Stimulated activated CD4-positive, alpha-beta T cell treated with anti-CD3 and anti-CD28 coated beads, Interleukin-1b, Interleukin-23, amount 100 ng/mL, for 4 hours (primary cell): ENCODE measurements around the gene NUP42.
"Not testable (repeated sequence)": the region's sequence is repeated elsewhere in the genome, so short reads cannot be mapped to it uniquely, and the experiment has no call there.

Experiments used
- DNase-seq, 2 donors: peaks; one replicate each; pipeline ENCODE4 v3.0.0-alpha.2; 2020; ENCODE audit warnings: low read depth in 2 of 2

Gene NUP42

DNA sequence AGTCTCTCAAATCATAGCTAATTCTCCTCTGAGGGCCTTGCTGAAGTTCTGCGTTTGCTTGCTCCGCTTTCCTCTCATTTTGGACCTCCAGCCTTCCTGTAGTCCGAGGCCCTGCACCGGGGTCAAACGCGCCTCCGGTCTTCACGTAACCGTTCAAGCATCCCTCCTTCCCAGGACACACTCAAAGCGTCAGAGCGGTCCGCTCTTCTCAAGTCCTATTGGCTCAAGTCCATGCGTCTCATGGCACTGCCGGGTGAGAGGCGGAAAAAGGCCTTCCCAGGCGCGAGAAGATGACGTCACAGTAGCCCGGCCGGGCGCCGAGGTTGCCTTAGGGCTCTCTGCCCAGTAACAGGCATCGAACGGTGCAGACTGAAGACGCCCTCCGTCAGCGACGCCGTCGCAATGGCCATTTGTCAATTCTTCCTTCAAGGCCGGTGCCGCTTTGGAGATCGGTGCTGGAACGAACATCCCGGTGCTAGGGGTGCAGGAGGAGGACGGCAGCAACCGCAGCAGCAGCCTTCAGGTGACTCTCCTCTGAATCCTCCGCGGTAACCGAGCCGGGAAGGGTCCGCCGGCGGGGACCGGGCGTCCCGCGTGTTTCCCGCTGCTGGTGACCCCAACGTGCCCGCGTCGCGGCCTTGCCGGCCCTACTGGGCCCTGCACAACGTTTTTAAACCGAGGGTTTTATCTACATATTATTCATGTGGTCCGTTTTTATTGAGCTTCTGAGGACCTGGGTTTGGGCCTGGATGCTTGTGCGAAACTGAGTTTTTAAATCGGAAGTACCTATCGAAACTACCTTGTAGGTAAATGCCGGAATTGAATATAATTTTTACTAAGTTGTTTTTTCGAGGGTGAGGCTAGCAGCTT, at the start of gene NUP42:
NUP42 (plus strand) TSS at position 365 of the 870 bp plus-strand sequence; CDS start at position 403, 38 bp downstream.
- peak; percentile 88 for DNase-seq

GRCh38 chr7:23133797-23134196, 48.1 kb upstream of the NUP42 start:
- DNase-seq, result no peak

- no peak for DNase-seq
These were observed 46.1 kb upstream of the NUP42 start for GRCh38 chr7:23135755-23136154.

GRCh38 chr7:23136216-23136615, 45.6 kb upstream of the NUP42 start:
- DNase-seq, result no peak

GRCh38 chr7:23157679-23158078, 24.2 kb upstream of the NUP42 start:
- no peak for DNase-seq

- no peak for DNase-seq
These were observed 23.3 kb upstream of the NUP42 start for GRCh38 chr7:23158546-23158945.

DNA sequence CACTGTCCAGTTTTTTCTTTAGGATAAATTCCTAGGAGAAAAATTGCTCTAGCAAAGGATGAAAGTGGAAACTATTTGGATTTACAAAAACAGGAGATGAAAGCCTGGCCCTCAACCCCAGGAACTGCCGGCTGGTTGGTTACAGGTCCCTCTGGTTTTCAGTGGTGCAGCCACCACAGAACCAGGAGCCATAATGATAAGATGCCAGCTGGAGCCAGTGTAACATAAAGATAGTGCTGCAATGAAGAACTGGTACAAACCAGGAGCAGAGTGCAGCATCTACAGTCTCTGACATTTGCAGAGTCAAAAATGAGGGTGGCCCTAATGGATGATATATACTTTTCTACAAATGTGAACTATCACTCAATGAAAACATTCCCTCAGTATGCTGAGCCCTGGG, 20.4 kb upstream of the NUP42 start:
- no peak for DNase-seq

DNA sequence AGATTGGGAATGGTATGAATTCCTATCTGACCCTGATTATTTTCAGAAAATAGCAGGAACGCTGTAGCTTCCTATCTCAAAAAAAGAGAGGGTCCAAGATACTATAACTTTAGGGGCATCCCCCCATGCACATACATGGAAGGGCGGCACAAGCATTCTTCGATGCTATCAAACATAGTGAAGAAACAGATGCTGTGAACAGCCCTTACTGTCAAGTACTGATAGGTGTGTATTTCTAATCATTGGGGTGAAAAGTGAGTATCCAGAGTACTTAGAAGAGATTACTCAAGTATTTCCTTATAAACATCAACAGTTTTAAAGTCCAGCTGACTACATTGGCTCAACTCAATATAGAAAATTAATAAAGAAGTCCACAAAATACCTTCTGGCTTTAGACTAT, 17.0 kb upstream of the NUP42 start:
- DNase-seq, result no peak

DNA sequence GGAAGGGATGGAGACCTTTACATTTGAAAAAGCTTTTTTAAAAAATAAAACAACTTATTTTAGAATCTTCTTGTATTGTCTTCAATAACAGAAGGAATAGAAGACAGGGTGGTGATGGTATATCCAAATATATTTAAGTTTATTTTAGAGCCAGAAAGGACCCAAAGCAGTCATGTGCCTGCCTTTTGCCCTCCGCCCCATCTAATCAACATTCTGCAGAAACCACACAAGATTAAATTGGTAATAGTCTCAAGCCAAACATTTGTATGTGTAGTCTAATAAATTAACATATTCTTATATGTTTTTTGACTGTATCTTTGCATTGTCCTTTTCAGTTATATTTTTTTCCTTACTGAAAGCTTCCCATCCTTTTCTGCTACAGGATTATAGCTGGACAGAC, 16.5 kb upstream of the NUP42 start:
- no peak for DNase-seq

- DNase-seq, result no peak
These were observed 14.2 kb upstream of the NUP42 start for GRCh38 chr7:23167691-23168090.

DNA sequence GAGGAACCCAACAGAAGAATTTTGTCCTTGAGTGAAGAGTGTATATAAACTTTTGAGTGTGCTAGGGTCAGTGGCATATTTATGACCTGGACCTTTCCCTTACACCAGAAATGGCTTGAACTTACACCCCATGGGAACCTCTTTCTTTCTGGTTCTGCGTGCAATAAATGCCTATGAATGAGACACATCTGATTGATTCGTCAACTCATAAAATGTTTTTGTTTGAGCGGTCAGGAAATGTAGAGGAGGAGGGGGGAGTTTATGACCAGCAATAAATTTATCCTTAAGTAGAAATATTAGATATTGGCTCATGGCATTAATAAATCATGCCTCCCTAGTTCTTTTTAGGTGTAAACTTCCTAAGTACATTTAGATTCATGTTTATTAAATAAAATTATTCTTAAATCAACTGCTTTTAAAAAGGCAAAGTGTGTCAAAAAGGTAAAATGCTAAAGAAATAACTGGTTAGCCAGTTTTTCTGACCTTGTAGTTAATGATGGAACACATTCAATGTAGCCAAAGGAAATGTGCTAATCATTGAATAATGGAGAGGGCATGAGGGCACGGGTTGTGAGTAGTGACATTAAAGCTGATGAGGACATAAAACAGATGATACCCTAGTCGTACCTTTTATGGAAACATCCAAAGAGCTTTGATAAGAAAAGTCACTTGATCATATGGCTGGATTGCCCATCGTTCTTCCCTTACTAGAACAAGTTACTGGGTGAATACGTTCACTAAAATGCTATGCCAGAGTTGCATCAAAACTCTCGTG, 13.6 kb upstream of the NUP42 start:
- DNase-seq, result no peak

GRCh38 chr7:23175938-23176337, 5.9 kb upstream of the NUP42 start:
- DNase-seq, result no peak

GRCh38 chr7:23183279-23184012, 1.6 kb downstream of the NUP42 start:
- no peak for DNase-seq

GRCh38 chr7:23184291-23184690, 2.4 kb downstream of the NUP42 start:
- DNase-seq, result no peak

GRCh38 chr7:23184709-23185359, 3.0 kb downstream of the NUP42 start:
- DNase-seq, result no peak

DNA sequence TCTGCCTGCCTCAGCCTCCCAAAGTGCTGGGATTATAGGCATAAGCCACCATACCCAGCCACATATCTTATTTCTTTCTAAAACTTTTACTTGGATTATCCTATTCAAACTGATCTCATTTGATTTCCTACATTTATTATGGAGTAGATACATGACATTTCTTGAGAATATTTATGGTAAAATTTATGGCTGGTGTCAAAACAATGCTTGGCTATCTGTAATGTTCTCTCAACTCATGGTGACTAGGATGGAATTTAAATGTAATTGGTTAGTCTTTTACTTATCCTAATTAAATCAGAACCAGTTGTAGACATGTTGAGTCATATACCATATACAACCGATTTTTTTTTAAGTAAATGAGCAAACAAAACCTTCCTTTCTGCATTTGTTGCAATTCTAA, 4.1 kb downstream of the NUP42 start:
- no peak for DNase-seq

DNA sequence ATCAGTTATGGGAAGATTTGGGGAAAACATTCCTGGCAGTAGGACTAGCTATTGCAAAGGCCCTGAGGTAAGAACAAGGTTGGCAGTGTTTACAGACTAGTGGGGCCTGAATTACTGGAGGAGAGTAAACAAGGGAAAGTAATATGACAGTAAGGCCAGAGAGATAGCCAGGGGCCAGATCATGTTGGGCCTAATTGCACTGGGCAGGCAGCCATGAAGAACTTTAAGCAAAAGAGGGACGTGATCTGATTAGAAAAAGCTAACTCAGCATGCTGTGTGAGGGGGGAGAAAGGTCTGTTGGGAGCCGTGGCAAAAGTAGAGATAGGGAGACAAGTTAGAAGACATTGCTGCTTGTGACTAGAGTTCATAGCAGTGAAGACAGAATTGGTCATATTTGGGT, 9.2 kb downstream of the NUP42 start:
- DNase-seq, result no peak

GRCh38 chr7:23193650-23194227, 11.9 kb downstream of the NUP42 start:
- not testable (repeated sequence) for DNase-seq

GRCh38 chr7:23196306-23196705, 14.5 kb downstream of the NUP42 start:
- DNase-seq, result no peak

GRCh38 chr7:23197745-23198144, 15.9 kb downstream of the NUP42 start:
- DNase-seq, result not testable (repeated sequence)

DNA sequence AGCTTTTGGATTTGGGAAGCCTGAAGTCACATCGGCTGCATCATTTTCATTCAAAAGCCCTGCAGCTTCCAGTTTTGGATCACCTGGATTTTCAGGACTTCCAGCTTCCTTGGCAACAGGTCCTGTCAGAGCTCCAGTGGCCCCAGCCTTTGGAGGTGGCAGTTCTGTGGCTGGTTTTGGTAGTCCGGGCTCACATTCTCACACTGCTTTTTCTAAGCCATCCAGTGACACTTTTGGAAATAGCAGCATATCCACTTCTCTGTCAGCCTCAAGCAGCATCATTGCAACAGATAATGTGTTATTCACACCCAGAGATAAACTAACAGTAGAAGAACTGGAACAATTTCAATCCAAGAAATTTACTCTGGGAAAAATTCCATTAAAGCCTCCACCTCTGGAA, 18.5 kb downstream of the NUP42 start:
- no peak for DNase-seq
